Stimulated activated CD8-positive, alpha-beta memory T cell treated with anti-CD3 and anti-CD28 coated beads, Interleukin-2, amount 100 ng/mL, for 1 hour (primary cell): Measurements from ENCODE around the gene IGSF8.
A peak's percentile ranks its signal among the peaks of the same experiment; 100 is the strongest.

Source experiments
- DNase-seq, 2 donors: peaks; one replicate each; pipeline ENCODE4 v3.0.0-alpha.2; 2020; ENCODE audit warnings: low read depth in 2 of 2

The IGSF8 gene

DNA sequence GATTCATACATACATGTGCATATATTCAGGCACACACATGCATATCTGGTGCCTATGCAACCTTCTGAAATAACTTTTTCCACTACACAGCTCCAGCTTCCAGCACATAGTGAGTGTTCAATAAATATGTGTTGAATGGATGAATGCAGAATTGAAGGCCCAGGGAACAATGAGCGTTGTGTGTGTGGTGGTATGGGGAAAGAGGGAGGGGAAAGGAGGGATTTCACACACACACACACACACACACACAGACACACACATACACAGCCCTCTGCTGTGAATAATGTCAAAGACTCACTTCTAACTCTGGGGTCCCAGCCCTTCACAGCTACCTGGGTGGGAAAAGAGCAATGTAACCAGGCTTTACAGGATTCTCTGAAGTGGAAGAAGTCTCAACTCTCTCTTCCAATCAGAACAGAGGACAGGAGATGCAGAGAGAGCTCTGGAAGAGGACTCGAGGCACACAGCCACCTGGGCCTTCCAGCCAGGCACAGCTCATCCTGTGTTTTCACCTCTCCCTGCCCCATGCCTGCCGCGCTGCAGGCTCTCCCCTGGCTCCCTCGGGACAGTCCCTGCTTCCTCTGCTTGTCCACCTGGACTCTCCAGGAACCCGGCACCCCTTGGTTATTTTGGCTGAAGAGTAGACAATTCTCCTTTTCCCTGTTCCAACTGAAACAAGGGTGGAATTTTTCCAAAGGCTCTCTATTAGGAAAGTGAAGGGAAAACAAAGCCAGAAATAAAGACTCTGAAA lies 5.4 kb upstream of the IGSF8 start:
- DNase-seq: no peak

DNA sequence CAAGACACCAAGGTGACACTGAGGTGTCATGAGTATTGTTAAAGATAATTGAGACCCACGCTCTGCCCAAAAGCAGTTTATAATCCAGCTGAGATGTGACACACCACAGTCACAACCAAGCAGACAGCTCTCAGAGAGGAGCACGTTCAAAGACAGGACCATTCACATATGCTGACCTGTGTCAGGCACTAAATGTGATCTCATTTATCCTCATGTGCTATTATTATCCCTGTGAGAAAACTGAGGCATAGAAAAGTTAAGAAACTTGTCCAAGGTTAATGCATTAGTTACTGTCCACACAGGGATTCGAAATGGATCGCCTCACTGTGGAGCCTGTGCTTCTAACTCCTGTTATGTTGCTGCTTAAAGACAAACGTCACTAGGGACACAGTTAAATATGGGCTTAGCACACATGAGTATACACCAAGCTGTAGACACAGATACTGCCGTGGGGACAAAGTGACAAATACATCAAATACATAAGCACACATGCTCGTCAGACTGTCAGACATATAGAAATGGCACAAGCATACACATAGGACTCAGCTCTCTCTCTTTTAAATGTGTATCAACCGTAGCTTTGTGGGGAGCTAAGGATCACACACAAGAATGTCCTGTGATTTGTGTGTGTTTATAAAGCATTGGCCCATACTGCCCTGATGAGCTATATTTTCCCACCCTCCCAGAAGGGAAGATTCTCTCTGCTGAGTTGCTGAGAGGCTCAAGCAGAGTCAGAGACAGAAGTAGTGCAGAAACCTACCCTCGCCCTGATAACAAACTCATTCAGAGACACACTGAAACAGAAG lies 3.5 kb upstream of the IGSF8 start:
- DNase-seq: no peak

DNA sequence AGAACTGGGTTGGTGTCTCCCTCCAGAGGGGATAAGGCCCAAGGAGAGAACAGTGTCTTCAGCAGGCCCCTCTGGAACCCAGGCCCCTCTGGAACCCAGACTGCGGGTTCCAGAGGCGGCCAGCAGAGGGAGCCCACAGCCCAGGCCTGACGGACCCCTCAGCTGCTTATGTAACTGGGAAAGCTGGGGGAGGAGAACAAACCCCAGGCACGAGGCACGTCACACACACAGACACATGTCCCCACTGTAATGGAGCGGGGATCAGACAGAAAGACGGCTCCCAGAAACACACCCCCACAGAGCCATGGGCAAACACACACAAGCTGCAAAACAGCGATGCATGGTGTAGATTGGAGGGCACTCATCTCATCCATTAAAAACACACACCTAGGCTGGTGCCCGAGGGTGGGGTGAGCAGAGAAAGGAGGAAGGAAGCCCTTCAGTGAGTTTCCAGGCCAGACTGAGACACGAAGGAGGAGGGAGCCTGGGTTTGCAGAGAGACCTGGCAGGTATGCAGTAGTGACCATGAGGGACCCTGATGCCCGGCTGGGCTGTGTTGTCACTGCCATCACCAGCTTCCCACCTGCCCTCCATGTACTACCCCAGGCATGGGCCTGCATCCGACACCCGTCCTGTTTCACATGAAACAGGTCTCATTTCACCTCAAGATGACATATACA lies 2.8 kb upstream of the IGSF8 start:
- peak; percentile 41 to 54 for DNase-seq

DNA sequence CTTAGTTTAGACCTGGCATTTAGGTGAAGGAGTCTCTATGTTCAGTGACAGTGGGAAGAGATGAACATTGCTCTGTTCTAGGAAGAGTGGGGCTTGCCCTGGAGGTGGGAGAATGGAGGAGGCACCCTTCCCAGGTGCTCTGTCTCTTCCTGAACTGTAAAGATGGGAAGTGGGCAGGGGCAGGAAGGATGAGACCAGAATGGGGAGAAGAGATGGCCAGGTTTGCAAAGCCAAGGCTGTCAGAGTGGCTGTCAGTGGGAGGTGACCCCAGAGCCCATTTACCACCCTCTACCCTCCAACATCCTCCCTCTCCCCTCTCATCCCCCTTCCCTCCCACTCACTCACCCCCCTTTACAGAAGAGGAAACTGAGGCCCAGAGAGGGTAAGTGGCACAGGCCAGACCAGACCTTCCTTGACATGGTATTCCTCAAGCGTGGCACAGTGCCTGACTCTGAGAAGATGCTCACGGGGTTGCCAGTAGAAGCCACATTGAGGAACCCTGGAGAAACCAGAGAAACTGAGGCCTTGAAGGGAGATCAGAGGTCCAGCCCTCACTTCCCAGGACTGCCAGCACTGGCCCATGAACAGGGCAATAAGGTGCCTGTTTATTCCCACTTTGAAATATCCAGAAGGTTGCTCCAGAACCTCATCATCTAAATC lies 1.4 kb upstream of the IGSF8 start:
- no peak for DNase-seq

DNA sequence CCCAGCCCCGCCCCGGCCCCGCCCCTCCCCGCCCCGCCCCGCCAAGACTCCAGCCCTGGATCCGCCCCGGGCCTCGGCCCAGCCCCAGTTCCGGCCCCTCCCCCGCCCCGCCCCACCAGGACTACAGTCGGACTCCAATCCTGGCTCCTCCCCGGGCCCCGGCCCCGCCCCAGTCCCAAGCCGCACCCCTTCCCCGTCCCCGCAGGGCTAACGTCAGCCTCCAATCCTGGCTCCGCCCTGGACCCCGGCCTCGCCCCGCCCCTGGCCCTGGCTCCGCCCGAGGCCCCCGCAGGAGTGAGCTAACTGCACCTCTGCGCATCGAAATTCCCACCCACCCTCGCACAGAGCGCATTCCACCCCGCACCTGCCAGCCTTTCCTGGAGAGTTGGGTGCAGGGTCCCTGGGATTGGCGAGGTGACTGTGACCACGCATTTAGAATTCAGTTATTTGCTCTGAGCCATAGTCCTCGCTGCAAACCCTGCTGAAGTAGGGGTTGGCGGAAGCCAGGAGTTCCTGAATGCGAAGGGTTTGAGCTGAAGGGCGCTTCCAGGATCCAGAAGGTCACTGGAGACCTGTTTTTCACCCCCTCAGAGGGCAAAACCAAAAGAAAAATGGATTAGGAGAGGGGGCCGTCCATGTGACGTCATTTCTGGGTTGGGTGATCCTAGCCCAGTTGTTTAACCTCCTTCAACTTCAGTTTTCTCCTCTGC lies 588 bp upstream of the IGSF8 start:
- DNase-seq: peak; percentile 97 to 98

DNA sequence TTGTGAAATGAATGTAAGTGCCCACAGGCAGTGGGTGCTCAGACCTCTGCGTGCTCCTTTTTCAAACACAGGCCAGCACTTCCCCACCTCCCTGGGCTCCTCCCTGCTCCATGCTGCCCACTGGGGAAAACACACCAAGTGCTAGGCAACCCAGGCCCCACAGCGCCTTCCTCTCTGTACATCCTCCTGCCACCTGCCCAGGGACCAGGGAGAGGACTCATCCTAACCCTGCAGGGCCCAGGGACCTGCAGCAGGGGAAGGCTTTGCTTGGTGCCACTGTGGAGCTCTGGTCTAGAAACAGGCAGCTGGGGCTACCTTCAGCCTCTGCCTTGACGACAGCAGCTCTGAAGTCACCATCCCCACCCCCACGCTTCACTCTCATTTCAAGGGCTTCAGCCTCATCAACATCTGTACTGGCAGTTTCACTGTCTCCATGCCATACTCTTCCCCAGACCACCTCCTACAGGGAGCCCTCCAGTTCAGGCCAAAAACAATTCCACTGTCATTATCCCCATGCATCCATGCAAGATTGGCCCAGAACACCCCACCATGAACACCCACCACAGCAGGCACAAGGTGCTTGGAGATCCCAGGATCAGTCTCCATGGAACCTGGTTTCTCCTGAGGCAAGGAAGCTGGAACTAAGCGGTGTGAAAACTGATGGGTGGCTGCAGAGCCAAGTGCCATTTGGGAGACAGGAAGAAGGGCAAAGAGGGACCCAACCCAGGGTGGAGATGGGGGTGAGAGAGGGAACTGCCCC lies 1.1 kb downstream of the IGSF8 start:
- DNase-seq: no peak

DNA sequence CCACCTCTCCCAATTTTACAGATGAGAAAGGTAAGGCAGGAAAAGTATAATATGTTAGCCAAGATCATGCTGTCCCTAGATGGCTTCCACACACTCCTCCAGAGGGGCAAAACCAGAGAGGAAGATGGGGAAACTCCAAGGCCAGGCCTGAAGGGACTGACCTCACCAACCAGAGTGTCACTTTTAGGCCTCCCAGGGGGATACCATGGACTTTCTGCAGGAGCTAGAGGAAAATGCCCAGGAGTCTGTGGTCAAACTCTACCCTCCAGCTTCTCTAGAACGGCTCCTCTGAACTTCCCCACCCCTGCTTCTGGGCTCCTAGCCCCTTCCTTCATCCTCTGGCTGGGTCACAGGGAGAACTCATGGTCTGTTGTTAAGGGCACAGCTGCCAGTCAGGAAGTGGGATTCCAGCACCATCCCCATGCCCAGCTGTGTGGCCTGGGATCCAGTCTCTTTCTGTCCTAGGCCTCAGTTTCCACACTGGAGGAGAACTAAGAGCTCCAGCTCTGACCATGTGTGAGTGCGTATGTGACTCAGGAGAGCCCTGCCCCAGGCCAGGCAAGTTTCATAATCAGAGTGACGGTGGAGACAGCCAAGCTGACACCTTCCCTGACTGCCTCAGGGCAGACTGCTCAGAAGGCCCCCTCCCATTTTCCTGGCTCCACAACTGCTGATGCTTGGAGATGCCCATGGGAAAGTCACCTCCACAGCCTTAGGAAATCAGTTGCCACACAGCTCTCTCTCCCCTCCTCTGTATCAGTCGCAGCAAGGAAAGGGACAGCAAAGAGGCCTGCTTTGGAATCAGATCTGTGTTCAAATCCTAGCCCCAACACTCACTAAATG lies 1.9 kb downstream of the IGSF8 start:
- DNase-seq: no peak

DNA sequence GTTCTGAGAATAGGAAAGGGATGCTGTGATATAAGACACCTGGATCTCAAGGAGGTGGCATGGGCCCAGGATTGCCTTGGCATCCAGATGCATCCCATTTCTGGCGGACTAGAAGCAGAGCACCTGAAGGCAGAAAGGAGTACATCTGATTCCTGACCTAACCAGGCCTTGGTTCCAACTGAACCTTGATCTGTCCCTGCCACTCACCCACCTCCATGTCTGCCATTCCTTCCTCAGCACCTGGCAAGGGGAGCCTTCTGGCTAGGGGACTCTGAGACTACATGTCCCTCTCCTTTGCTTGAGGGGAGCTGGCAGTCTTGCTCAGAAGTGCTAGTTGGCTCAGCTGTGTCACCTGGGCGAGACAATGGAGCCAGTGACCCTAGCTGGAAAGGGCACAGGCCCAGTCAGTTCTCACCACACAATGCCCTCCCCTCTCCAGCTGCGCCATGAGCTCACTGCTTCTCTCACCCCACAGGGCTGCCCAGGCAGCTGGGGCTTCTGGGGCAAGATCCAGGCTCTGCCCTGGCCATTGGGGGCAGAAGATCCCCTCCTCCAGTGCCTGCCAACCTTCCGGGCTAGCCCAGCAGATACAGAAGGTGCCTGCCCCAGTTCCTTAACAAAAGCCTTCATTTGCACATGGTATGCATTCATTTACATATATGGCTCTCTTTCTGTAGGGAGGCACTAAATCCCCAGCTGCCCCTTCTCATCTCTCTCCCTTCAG lies 2.9 kb downstream of the IGSF8 start:
- no peak for DNase-seq

DNA sequence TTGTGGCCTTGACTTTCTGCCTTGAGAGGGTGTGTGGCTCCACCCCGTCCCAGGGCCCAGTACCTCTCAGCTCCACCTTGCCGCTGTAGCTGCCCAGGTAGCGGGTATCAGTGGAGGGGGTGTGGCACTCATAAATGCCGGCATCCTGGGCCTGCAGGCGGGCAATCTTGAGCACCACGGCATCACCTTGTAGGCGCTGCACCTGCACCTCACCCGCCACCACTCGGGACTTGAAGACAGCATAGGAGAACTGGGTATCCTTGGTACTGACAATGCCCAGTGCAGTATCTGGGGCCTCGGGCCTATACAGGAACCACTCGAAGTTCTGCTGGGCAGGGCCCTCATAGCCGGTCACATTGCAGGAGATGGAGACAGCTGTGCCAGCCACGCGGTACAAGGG lies 3.6 kb downstream of the IGSF8 start:
- DNase-seq: no peak

DNA sequence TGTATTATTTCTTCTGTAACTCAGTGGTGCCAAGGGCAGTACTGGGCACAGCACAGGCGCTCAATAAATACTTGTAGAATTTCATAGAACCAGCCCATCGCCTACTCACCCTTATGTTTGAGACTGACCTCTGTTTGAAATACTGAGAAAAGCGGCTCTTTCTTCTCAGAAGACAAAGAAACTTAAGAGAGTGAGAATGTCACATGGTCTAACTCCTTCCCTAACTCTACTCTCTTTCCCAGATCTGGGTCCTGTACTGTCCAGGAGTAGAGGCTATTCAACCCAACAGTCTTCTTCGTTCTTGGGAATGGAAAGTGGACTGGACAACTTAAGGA lies 4.2 kb downstream of the IGSF8 start:
- DNase-seq: no peak

DNA sequence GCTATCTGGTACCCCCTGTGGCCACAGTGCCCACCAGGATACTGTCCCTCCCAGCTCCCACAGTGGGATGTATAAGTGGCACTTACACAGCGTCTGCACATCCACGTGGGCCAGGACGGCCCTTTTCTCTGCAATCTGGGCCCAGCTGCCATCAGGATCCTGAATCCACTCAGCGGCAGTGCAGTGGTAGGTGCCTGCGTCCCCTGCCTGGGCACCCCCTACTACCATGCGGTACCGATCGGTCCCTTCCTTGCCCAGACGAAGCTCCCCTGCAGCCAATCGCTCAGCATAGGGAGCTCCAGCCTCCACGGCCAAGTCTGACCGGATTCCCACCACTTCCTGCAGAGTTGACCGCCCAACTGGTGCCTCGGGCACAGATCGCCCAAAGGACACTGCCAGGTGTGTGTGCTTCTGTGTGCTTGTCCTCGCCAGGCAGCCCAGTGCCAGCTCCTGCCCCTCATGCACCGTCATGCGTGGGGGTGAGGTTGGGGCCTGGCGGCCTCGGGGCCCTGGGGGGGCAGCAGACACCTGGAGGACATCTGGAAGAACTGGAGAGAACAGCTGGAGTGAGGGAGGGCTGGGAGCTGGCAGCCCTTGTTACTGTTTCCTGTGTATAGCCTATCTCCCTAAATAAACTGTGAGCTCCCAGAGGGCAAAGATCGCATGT lies 4.7 kb downstream of the IGSF8 start:
- DNase-seq: no peak

DNA sequence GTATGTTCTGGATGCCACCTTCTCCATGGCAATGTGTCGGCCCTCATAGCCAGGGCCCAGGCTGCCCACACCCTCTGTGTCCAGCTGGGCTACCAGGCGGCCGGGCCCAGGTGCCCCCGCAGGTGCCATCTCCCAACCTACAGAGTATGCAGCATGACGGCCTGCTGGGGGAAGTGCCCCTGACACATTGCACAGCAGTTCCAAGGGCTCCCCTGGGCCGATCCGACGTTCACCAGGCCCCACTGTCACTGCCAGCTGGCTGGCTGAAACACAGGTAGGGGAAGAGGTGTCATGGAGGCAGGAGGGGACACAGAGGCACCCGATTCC lies 5.4 kb downstream of the IGSF8 start:
- DNase-seq: no peak

DNA sequence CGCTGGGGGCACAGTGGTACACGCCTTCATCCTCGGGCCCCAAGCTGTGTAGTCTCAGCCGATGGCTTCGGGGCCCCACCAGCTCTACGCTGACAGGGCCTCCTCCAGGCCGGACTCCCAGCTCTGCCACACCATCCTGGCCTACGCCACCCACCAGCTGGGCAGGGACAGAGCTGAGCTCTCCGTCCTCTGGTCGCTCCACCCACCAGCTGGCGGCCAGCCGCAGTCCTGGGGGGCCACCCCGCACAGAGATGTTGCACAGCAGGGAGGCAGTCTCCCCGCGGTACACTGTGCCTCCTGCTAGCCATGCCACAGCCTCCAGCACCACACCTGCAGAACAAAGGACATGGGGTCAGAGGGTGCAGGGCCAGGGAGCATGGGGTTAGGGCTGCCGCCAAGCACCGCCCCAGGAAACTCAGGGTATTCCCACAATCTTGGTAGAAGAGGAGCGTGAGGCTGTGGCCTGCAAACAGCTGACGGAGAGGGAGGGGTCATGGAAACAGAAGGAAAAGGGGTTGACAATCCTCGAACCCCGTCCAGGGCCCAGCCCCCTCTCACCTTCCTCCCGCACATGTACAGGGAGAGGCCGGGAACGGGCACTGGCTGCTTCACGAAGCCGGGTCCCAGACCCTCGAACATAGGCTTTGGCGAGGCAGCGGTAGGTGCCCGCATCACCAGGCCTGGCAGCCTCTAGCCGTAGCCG lies 5.9 kb downstream of the IGSF8 start:
- no peak for DNase-seq

DNA sequence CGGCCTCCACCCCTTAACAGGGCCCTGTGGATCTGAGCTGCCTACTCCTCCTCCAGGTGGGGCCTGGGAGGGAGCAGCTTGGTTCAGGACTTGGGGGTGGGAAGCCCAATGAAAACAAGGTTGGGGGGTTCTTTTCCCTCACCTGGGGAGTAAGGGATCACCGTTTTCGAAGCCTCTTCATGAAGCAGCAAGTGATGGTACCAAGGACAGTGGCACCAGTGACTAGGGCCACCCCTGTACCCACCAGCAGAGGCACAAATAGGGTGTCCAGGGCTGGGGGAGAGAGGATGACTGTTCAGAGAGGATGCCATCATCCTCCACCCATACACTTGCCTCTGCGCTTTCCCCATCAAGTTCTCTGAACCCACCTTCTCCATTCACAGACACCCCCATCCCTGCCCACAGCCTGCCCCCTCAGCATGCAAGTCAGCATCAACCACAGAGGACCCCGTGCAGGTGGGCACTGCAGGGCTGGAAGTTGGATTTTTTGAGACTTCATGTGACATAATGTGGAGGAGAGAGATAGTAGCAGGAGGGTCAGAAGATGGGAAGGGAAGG lies 6.7 kb downstream of the IGSF8 start:
- no peak for DNase-seq

DNA sequence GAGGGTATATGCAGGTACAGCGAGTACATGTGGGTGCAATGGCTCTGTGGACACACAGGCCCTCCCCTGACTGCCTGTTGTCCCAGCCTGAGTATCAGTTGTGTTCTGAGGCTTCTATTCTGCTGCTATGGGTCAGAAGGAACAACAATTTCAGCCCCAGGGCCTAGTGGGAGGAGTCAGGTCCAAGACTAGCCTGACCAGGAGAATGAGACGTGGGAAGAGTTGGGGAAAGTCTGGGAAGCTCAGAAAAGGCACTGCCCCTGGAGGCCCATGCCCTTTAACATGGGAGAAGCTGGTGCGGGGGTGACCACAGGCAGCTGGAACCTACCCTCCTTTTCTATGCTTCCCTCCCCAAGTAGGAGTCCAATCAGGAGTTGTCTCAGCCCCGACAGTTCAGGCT lies 7.7 kb downstream of the IGSF8 start:
- no peak for DNase-seq

DNA sequence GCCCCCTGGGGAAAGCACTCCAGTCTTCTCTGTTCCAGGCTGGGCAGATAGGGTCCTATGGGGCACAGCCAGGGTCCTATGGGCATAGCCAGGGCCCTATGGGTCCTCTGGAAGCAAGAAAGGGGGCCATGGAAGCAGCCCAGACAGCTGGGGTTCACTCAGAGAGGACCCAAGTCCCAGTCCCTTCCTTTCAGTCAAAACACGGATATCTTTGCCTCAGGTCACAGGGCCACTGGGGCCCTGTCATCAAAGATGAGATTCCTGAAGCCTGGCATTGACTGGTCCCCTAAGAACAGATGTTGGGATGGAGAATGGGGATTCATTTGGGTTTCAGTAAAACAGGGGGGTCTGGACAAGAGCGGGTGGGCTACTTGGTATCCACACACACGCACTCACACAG lies 8.5 kb downstream of the IGSF8 start:
- DNase-seq: no peak

DNA sequence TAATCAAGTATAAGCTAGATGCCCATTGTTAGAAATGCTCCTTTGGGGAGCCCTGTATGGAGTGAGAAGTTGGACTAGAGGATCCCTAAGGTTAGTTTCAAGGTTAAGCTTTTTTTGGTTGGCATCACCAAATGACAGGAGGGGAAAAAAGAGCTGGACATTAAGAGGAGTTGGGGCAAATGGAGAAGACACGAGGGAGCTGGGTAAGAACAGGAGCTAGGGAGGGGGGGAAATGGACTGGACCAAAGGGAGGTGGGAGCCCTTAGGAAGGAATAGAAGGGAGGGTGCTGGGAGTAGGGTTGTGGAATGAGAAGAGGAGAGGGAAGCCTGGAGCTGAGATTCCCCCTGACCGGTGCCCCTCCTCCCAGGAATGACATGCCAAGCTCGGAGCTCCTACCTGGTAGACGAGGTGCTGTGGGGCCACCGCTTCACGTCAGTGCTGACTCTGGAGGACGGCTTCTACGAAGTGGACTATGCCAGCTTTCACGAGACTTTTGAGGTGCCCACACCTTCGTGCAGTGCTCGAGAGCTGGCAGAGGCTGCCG lies 11.2 kb downstream of the IGSF8 start:
- no peak for DNase-seq

DNA sequence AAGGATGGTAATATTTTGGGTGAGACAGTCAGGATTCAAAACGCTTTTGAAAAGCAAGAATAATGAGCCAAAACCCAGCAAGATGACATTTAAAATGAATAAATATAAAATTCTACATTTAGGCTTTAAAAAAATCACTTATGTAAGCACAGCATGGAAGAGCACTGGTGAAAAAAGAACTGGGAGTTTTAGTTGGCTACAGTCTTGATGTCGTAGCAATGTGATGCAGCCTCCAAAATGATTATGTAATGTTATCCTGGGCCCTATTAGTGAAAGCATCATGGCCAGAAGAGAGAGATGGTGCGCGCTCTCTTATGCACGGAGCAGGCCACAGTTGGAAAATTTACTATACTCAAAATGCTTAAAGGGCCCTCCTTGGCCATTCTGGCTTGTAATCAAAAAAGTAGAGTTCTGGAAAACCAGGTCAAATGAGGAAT lies 11.9 kb downstream of the IGSF8 start:
- DNase-seq: no peak
